Mesenteric fat pad (tissue), 1 donor: ENCODE results near the gene RASA3. TPM values are rescaled to one million over a fixed set of nuclear protein-coding genes. Genes with fewer than 3 reads are reported as not detected.
"Not testable (repeated sequence)": the region's sequence is repeated elsewhere in the genome, so short reads cannot be mapped to it uniquely, and the experiment has no call there.

Experiments
- DNase-seq: peaks from one replicate; pipeline ENCODE4 v3.0.0-alpha.2; 2020; ENCODE audit warnings: low spot score
- total RNA-seq: library from RNA; stranded (reverse); fragmentation: NEBNext Ultra II Directional; extraction: Animal tissue kit (Norgen Biotek cat#: 25700); gene quantifications from one replicate; pipeline ENCODE4 v1.2.1, GENCODE V29; 2021
- donor health status: DM: yes; HTN: yes; CAD: no.

The RASA3 gene
- total RNA-seq, 1 donor from 2014 or later, result 102 TPM

- peak; percentile 57 for DNase-seq
These were observed 18.3 kb downstream of the RASA3 start for GRCh38 chr13:114114006-114114640.

GRCh38 chr13:114113395-114113794 lies 19.0 kb downstream of the RASA3 start:
- DNase-seq, result not testable (repeated sequence)

GRCh38 chr13:114112826-114113322 lies 19.5 kb downstream of the RASA3 start:
- peak; percentile 76 for DNase-seq

GRCh38 chr13:114112231-114112825 lies 20.1 kb downstream of the RASA3 start:
- DNase-seq, result peak; percentile 83

GRCh38 chr13:114111577-114111976 lies 20.8 kb downstream of the RASA3 start:
- DNase-seq, result no peak

DNA sequence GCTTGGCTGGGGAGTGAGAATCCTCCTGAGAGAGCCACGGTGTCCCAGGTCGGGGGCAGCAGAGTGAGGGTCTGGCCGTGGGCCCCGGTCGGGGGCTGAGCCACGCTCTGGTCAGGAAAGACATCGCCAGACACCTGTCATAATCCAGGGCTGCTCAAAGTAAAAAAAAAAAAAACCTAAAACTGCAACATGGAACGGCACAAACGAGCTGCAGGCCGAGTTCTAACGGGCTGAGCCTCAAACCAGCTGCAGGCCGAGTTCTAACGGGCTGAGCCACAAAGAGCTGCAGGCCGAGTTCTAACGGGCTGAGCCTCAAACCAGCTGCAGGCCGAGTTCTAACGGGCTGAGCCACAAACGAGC lies 21.6 kb downstream of the RASA3 start:
- not testable (repeated sequence) for DNase-seq

- peak; percentile 88 for DNase-seq
These were observed 22.2 kb downstream of the RASA3 start for GRCh38 chr13:114110091-114110829.

- peak; percentile 89 for DNase-seq
These were observed 22.8 kb downstream of the RASA3 start for GRCh38 chr13:114109641-114110041.

DNA sequence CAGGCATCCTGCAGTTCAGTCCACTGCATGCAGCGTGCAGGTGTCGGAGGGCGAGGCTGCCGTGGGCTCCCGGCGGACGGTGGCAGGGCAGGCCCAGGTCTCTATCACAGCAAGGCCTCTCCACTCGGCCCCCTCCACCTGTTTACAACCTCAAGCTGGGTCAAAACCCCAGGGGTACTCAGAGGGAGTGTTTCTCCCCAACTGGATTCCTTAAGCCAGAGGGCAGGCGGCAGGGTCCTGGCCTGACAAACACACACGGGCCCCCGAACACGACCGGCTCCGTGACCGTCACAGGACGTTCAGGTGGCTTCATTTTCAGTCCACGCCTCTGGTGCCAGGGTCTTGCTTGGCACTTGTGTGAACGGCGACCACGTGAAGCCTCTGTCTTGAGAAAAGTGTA lies 23.5 kb downstream of the RASA3 start:
- peak; percentile 87 for DNase-seq

DNA sequence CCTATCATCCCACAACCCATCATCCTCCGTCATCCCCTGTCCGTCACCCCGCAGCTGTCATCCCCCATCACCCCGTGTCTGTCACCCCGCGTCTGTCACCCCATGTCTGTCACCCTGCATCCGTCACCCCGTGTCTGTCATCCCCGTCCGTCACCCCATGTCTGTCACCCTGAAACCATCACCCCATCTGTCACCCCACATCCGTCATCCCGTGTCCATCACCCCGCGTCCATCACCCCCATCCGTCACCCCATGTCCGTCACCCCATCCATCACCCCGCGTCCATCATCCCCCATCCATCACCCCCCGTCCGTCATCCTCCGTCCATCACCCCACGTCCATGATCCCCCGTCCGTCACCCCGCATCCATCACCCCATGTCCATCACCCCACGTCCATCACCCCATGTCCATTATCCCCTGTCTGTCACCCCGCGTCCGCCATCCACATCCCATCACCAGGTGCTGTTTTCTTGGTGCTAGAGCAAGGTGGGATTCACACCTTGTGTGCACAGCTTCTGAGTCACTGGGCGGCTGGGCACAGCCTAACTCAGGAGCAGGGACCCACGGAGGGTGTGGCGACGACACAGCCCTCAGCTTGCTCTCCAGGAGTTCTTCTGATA lies 24.2 kb downstream of the RASA3 start:
- DNase-seq, result peak; percentile 79

- DNase-seq, result peak; percentile 77
These were observed 24.7 kb downstream of the RASA3 start for GRCh38 chr13:114107686-114108081.

DNA sequence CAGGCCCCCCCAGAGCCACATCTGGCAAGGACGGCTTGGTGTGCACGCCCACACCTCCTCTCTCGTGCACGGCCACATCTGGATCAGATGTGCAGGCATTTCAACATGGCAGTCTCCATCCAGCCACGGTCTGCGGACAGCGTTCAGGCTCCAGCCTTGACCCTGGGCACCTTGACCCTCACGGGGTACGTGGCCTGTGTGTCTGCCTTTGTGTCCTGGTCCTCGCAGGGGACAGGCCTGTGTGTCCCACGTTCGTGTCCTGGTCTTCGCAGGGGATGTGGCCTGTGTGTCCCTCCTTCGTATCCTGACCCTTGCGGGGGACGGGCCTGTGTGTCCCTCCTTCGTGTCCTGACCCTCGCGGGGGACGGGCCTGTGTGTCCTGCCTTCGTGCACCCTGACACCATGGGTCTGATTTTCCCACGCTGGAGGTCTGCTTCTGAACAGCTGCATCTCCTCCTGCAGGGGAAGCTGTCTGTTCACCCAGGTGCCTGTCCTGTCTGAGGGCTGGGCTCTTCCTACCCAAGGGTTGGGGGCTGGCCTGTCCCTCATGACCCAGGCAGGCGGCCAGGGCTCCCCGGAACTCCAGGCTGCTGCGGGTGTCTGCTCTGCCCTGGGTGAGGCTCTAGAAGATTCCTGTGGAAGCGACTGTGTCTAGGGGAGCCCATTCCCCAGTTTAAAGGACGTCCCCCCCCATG lies 25.3 kb downstream of the RASA3 start:
- peak; percentile 80 for DNase-seq

- DNase-seq, result peak; percentile 55
These were observed 25.9 kb downstream of the RASA3 start for GRCh38 chr13:114106526-114106925.

DNA sequence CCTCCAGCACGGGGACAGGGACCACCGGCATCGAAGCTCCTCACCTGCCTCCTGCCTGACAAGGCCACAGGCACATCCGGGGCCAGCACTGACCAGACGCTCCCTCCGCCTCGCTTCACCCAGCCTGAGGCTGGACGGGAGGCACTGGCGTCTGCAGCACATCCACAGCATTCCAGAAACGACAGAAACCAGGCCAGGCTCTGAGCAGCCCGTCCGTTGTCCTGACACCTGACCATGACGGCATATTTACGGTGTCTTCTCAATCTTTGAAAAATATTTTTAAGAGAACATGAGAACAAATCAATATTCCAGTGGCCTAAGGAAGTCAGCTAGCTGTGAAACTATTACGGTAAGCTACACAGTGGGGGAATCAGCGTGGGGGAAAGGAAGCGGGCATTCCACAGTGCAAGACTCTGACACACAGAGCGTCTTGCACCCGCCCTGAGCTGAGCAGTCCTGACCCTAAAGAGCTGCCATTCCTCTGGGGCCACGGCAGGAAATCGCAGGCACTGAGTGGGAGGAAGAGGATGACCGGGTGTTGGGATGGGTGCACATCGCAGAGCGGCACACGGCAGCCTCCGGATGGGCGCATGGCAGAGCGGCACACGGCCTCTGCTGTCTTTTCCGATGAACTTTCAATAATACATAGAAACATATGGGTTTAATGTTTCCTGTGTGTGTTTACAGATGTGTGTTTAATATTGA lies 26.8 kb downstream of the RASA3 start:
- DNase-seq, result peak; percentile 81

GRCh38 chr13:114104655-114105520 lies 27.5 kb downstream of the RASA3 start:
- DNase-seq, result peak; percentile 87

GRCh38 chr13:114103801-114104654 lies 28.4 kb downstream of the RASA3 start:
- DNase-seq, result peak; percentile 72

- DNase-seq, result peak; percentile 73
These were observed 29.2 kb downstream of the RASA3 start for GRCh38 chr13:114103289-114103621.

DNA sequence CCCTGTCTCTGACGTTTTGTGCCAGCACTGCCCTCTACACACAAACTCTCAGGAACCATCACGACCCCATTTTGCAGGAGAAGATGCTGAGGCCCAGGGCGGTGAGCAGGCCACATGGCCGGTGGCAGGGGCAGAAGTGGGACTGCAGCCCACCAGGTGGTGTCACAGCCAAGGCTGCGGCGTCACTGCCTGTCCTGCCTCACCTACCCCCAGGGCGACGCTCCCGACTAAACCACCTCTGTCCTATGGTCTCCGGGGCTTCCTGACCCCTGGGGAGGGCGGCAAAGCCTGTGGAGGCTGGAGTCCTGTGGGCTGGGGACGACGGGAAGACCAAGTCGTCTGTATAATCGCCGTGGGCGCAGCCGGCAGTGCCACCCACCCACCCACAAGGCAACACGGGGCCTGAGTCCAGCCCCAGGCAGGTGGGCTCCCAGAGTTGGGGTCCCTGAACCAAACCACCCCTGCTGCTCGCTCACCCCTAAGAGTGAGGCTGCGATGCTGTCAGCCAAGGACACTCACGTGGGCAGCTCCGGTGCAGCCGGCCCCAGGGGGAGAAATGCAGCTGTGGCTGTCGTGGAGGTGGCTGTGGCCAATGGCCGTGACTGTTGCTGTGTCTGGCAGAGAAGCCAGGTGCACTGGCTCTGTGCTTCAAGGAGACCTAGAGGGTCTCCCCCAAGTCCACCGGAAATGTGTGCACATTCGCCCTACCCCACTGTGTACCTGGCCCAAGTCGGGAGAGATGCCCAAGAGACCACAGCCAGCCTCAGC lies 29.7 kb downstream of the RASA3 start:
- DNase-seq, result peak; percentile 88
